ENCODE data around the gene CHAC2.

GRCh38 chr2:53787614-53788289, 20.1 kb downstream of the CHAC2 start:
- no peak for TF ChIP-seq CTCF (IDR thresholded peaks at IDR 0.05)
- TF ChIP-seq POLR2A (IDR thresholded peaks at IDR 0.05): peak in 1 of 2 donors; percentile 2
